Measurements from ENCODE around the gene HOXA9. TPM values are rescaled to one million over a fixed set of nuclear protein-coding genes. Genes with fewer than 3 reads are reported as not detected.

HOXA9 gene
- total and polyA plus RNA-seq, 2 of the 8 experiments (the other 6 are each of a cell fraction or from before 2014, with no cell fraction given) = not detected

- Histone ChIP-seq H3K4me2 (ENCODE audit: insufficient read depth in 1 of 2, low read depth in 2 of 2, low read length in 2 of 2) (no peak overlapping the region), H3K9me3 (ENCODE audit: insufficient read depth in 2 of 2, low read depth in 1 of 2, low read length in 1 of 2) (peaks cover 0 to 4% of the 10 kb centered on the region in 2 experiments; a peak in 1 of 4 replicates), H2BK15ac (ENCODE audit: low read length) (no peak overlapping the region), H3K9ac (replicated peaks in 1 of 4; ENCODE audit: extremely low read depth in 1 of 4, low read depth in 3 of 4, low read length in 3 of 4) (no peak overlapping the region), H3K36me3 (ENCODE audit: control insufficient read depth in 2 of 4, insufficient read depth in 4 of 4, low read length in 3 of 4) (peaks cover 0 to 16% (median 0%) of the 10 kb centered on the region in 4 experiments; a peak in 2 of 8 replicates), H2BK12ac (ENCODE audit: low read depth, low read length) (no peak overlapping the region), H2AK5ac (ENCODE audit: low read depth, low read length) (no peak overlapping the region), H3K27ac (ENCODE audit: low read depth, low read length) (no peak overlapping the region), H4K5ac (ENCODE audit: insufficient read length, low read depth, low read length) (no peak overlapping the region), H4K91ac (replicated peaks; ENCODE audit: insufficient read length, low read length) (no peak overlapping the region), H3K4me1 (replicated peaks in 1 of 4; ENCODE audit: control insufficient read depth in 3 of 4, insufficient read depth in 4 of 4, low read length in 3 of 4) (peaks cover 0 to 4% (median 2%) of the 10 kb centered on the region in 4 experiments; a peak in 4 of 7 replicates), H3K4ac (replicated peaks; ENCODE audit: insufficient read length, low read depth, low read length) (no peak overlapping the region), H2BK120ac (replicated peaks; ENCODE audit: low read depth, low read length) (no peak overlapping the region), H3K79me1 (ENCODE audit: low read depth, low read length) (no peaks in the 10 kb centered on the region), H3K79me2 (ENCODE audit: control insufficient read depth in 1 of 2, insufficient read depth in 2 of 2, low read length in 2 of 2) (no peaks in the 10 kb centered on the region), H2AFZ (ENCODE audit: low read length) (no peak overlapping the region), H3K4me3 (ENCODE audit: extremely low read depth in 1 of 4, insufficient read depth in 2 of 4, low read depth in 3 of 4, low read length in 4 of 4) (no peak overlapping the region), H3K18ac (ENCODE audit: extremely low read depth, low read length) (no peak overlapping the region), H4K8ac (ENCODE audit: extremely low read depth, insufficient read depth, low read length) (no peak overlapping the region), H3K14ac (ENCODE audit: insufficient read length) (no peak overlapping the region), H3K56ac (replicated peaks; ENCODE audit: insufficient read length, low read depth, low read length) (no peak overlapping the region), H3K23ac (ENCODE audit: insufficient read length) (no peak overlapping the region), H4K20me1 (replicated peaks in 1 of 2; ENCODE audit: control insufficient read depth in 1 of 2, insufficient read depth in 2 of 2, low read length in 2 of 2) (peaks cover 14 to 28% of the 10 kb centered on the region in 2 experiments), H2BK20ac (ENCODE audit: low read length) (no peak overlapping the region), H3K23me2 (ENCODE audit: low read depth, low read length) (peaks cover 4% of the 10 kb centered on the region; the same call in 1 of the 2 replicates), H3K27me3 (replicated peaks in 1 of 4; ENCODE audit: control insufficient read depth in 3 of 4, extremely low read depth in 1 of 4, insufficient read depth in 3 of 4, low read length in 3 of 4) (peaks cover 96 to 100% (median 100%) of the 10 kb centered on the region in 4 experiments), H2BK5ac (ENCODE audit: low read depth, low read length) (no peak overlapping the region)
- FAIRE-seq (no peak), DNase-seq (ENCODE audit: low read depth in 1 of 2, low spot score in 2 of 2) (no peak)
- POLR2A ChIA-PET (ENCODE audit: partially characterized antibody) = no interaction called here
- CTCF ChIA-PET (ENCODE audit: partially characterized antibody) = interaction anchor here (2.1 to 2.7 kb wide), 2 partner anchors 9 to 11 kb away, joined by 10 read pairs; partner anchors contain the start of gene HOXA5
- whole genome bisulfite sequencing, 2 experiments (ENCODE audit: extremely low coverage in 1 of 2, insufficient coverage in 1 of 2, insufficient read length in 1 of 2, insufficient replicate concordance in 2 of 2, low coverage in 1 of 2, low lambda C conversion rate in 2 of 2, missing lambda C conversion rate in 1 of 2) = 35% methylated on average over 6 of the region's 6 CpGs; no CpG with 5 or more reads in 1 of the 2 experiments
- no peak for TF ChIP-seq SRF (IDR thresholded peaks at IDR 0.05; ENCODE audit: low read depth, low read length)
Measured at GRCh38 chr7:27132978-27133377, 32.4 kb downstream of the HOXA9 start.

All from H1 (cell line).